GM18498 (cell line): ENCODE data around the gene VDR.

ENCODE experiments used
- ATAC-seq: cut with Tn5 transposase; IDR thresholded peaks from one replicate; pipeline ENCODE4 v1.9.1; 2021; ENCODE audit warnings: mild to moderate bottlenecking, moderate library complexity; ENCODE audit not compliant: unreplicated experiment

The VDR gene

GRCh38 chr12:47800582-47800981, 104.2 kb downstream of the VDR start:
- ATAC-seq, result no peak

- ATAC-seq, result no peak
Measured at GRCh38 chr12:47799357-47799955, 105.3 kb downstream of the VDR start.

GRCh38 chr12:47798382-47798948, 106.3 kb downstream of the VDR start:
- ATAC-seq, result no peak

GRCh38 chr12:47797441-47797840, 107.4 kb downstream of the VDR start:
- no peak for ATAC-seq

GRCh38 chr12:47795814-47796411, 108.9 kb downstream of the VDR start:
- no peak for ATAC-seq

- no peak for ATAC-seq
Measured at GRCh38 chr12:47795121-47795813, 109.5 kb downstream of the VDR start.

- ATAC-seq, result no peak
Measured at GRCh38 chr12:47794679-47795078, 110.1 kb downstream of the VDR start.

GRCh38 chr12:47793015-47793681, 111.6 kb downstream of the VDR start:
- no peak for ATAC-seq

GRCh38 chr12:47791874-47792273, 112.9 kb downstream of the VDR start:
- ATAC-seq, result no peak
